SJSA1 (cell line): ENCODE data around the gene MAD1L1. TPM values are rescaled to one million over a fixed set of nuclear protein-coding genes. Genes with fewer than 3 reads are reported as not detected.

ENCODE experiments used
- DNase-seq, 2 experiments: peaks; one replicate each; pipeline ENCODE4 v3.0.0-alpha.2; 2015 to 2020; ENCODE audit warnings: low spot score in 2 of 2, low read depth in 1 of 2
- H3K27ac ChIP-seq: fragments of 250-450 bp; sonication (Bioruptor Pico); 2 replicates; pipeline ENCODE4 v1.5.1; 2020; ENCODE audit warnings: mild to moderate bottlenecking, moderate library complexity
- H3K27me3 ChIP-seq: fragments of 250-450 bp; sonication (Bioruptor Pico); replicated peaks from 2 replicates; pipeline ENCODE4 v1.5.1; 2020; ENCODE audit warnings: mild to moderate bottlenecking, moderate library complexity
- H3K36me3 ChIP-seq: fragments of 250-450 bp; sonication (Bioruptor Pico); 2 replicates; pipeline ENCODE4 v1.5.1; 2020; ENCODE audit warnings: mild to moderate bottlenecking
- H3K4me1 ChIP-seq: fragments of 250-450 bp; sonication (Bioruptor Pico); replicated peaks from 2 replicates; pipeline ENCODE4 v1.6.1; 2021; ENCODE audit warnings: mild to moderate bottlenecking
- H3K4me3 ChIP-seq: fragments of 250-450 bp; sonication (Bioruptor Pico); 2 replicates; pipeline ENCODE4 v1.5.1; 2020; ENCODE audit warnings: mild to moderate bottlenecking
- H3K9me3 ChIP-seq: fragments of 250-450 bp; sonication (Bioruptor Pico); replicated peaks from 2 replicates; pipeline ENCODE4 v1.5.1; 2020; ENCODE audit warnings: mild to moderate bottlenecking
- total RNA-seq: library from RNA; depleted of rRNA; stranded (reverse); fragments of >200 nt; shearing (Covaris generic); gene quantifications from 2 replicates; pipeline ENCODE4 v1.2.3, GENCODE V29; 2014

Gene MAD1L1
- total RNA-seq, 1 experiment from 2014 or later = 44.0 TPM

DNA sequence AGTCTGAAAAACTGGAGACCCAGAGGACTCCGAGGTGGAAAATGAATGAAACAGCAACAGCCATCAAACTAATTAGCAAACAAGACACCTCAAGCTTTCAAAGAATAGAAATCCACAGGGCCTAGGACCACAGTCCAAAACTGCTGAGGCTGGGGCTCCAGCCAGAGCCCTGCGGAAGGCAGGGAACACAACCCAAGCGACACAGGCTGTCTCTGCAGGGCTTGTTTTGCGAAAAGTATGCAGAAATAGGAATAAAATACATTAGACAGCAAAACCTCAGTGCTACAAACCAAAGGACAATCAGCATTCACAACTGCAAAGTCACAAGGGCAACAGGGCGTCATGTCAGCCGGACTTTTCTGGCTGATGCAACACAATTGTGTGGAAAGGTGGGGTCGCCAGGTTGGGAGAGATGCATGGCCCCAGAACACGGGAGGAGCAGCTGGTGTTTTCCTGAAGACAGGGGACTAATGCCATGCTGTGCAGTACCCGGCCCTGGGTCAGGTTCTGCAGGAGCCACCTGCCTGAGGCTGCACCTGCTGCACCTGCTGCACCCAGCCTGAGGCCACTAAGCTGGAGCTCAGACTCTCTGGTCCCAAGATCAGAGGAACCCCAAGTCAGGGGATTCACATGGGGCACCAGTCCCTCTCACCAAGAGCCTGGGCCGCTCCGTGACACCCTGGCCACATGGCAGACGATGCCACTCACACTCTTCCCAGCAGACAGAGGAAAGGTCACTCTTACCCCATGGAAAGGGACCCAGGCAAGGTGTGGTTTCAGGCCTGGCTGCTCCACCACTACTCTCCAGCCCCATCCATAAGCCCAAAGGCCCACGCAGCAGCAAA, 74.2 kb downstream of the MAD1L1 start:
- no peak for DNase-seq
- Histone ChIP-seq H3K27ac (no peak overlapping the region), H3K36me3 (peaks cover 8% of the 10 kb centered on the region), H3K9me3 (no peaks in the 10 kb centered on the region), H3K4me3 (no peak overlapping the region), H3K27me3 (no peaks in the 10 kb centered on the region), H3K4me1 (peaks cover 19% of the 10 kb centered on the region)

DNA sequence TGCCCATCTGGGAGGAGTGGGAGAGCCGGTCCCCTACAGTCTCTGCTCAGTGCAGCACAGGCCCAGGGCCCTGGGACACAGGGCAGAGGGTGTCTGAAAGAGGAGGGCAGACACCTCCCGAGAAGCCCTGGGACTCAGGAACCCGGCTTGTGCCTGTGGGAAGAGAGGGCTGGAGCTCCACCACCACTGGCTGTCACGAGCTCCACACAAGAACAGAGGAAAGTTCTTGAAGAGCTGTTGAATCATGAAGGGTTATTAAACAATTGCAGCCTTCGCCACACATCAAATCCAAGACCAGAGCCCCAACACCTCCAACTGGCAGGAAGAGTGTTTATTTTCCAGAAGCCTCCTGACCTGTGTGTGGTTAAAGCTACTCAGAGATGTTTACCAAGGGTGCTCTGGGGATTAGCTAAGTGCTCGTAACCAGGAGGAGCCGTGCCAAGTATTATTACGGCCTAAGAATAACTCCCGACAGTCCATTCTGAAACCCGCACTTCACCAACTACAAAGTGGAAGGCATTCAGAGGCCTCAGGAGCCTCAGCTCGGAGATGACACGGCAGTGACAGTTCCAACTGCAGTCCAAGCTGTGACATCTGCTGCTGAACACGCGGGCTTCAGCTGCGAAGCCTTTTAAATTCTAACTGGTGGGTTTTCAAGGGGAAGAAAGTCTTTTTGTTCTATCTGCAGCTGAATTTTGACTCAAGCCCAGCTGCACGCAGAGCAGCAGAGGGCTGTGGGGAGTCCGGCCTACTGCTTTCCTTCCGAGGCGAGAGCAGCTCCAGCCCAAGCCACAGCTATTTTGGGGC, 75.1 kb downstream of the MAD1L1 start:
- DNase-seq = peak; percentile 73 to 84
- no peaks in the 10 kb centered on the region for H3K27me3 ChIP-seq
- no peak overlapping the region for H3K4me3 ChIP-seq
- H3K36me3 ChIP-seq = peaks cover 8% of the 10 kb centered on the region
- H3K9me3 ChIP-seq = no peaks in the 10 kb centered on the region
- no peak overlapping the region for H3K27ac ChIP-seq
- H3K4me1 ChIP-seq = peaks cover 19% of the 10 kb centered on the region

DNA sequence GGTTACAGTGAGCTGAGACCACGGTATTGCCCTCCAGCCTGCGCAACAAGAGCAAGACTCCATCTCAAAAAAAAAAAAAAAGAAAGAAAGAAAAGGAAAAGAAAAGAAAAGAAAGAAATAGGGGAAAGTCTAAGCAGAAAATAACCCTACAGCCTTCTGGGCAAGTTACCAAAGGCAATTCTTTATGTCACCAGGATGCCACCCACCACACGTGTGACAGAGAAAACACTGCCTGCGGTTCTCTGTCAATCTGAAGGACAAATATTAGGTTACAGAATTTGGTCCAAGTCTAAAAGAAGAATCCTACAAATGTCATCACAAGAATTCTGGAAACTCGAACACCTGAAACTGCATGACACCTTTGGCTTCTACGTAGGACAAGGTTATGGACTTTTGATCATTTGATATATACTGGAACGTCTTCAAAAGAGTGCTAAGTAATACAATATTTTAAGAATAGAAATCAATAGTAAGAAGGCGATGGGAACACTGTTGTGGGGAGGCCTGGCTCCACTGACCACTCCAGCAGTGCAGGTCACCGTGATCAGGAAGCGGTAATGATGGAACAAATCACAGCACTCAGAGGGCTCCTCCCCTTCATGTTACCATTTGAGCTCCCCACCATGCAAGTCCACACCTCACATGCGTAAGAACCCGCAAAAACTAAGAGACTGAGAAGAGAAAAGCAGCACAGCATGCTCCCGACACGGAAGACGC, 75.8 kb downstream of the MAD1L1 start:
- H3K9me3 ChIP-seq = no peaks in the 10 kb centered on the region
- H3K4me1 ChIP-seq = peaks cover 19% of the 10 kb centered on the region
- peaks cover 8% of the 10 kb centered on the region for H3K36me3 ChIP-seq
- H3K27ac ChIP-seq = no peak overlapping the region
- DNase-seq = no peak
- H3K27me3 ChIP-seq = no peaks in the 10 kb centered on the region
- no peak overlapping the region for H3K4me3 ChIP-seq

DNA sequence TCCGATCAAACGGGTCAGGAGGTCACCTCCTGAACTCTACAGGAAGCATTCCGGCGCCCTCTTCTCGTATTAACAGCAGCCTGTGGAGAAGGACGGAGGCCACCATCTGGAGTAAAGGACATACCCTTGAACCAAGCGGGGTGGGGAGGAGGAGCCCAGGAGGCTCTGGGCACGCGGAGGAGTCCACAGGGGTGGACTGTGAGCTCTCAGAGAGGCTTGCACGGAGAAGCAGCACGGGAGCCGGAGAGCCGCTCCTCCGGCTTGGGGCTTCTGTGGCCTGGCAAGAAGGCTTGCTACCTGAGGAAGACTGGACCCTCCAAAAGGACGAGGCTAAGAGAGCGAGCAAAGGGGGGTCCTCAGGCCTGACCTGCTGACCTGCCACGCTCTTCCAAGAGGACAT, 77.9 kb downstream of the MAD1L1 start:
- peaks cover 19% of the 10 kb centered on the region for H3K4me1 ChIP-seq
- DNase-seq = no peak
- H3K4me3 ChIP-seq = no peak overlapping the region
- no peaks in the 10 kb centered on the region for H3K9me3 ChIP-seq
- H3K36me3 ChIP-seq = peaks cover 8% of the 10 kb centered on the region
- H3K27ac ChIP-seq = no peak overlapping the region
- no peaks in the 10 kb centered on the region for H3K27me3 ChIP-seq

DNA sequence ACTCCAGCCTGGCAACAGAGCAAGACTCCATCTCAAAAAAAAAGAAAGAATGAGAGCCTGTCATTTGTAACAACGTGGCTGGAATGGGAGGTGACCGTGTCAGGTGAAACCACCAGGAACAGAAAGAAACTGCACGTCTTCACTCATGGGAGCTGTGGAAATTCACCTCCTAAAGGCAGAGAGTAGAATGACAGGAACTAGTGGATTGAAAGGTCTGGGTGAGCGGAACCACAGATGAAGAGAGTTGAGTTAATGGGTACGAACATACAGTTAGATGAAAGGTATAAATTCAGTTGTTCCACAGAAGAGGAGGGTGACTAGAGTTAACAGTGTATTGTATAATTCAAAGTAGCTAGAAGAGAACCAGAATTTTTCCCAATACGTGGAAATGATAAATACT, 78.6 kb downstream of the MAD1L1 start:
- Histone ChIP-seq H3K9me3 (no peaks in the 10 kb centered on the region), H3K36me3 (peaks cover 7% of the 10 kb centered on the region)
- no peak for DNase-seq

DNA sequence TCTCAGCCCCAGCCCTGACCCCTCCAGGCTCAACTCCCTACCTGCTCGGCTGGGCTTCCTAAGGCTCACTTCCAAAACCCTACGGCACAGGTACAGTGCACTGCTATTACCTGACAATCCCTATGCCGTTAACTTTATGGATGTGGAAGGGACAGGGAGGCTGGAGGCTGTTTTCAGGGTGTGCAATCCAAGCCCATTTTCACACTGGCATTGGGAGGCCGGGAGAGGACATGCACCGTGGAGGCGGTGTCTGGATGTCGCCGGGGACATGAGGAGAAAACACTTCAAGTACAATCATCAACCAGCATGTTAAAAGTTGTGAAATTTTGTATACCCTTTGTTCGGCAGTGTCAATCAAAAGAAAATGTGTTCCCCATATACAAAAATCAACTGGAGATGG, 80.1 kb downstream of the MAD1L1 start:
- Histone ChIP-seq H3K9me3 (no peaks in the 10 kb centered on the region), H3K36me3 (peaks cover 10% of the 10 kb centered on the region), H3K27me3 (no peaks in the 10 kb centered on the region), H3K4me3 (no peak overlapping the region), H3K4me1 (peaks cover 8% of the 10 kb centered on the region), H3K27ac (no peak overlapping the region)
- no peak for DNase-seq

More for the DNA sequence above, 78.6 kb downstream of the MAD1L1 start:
- Histone ChIP-seq H3K4me1 (peaks cover 19% of the 10 kb centered on the region), H3K27me3 (no peaks in the 10 kb centered on the region), H3K27ac (no peak overlapping the region), H3K4me3 (no peak overlapping the region)

DNA sequence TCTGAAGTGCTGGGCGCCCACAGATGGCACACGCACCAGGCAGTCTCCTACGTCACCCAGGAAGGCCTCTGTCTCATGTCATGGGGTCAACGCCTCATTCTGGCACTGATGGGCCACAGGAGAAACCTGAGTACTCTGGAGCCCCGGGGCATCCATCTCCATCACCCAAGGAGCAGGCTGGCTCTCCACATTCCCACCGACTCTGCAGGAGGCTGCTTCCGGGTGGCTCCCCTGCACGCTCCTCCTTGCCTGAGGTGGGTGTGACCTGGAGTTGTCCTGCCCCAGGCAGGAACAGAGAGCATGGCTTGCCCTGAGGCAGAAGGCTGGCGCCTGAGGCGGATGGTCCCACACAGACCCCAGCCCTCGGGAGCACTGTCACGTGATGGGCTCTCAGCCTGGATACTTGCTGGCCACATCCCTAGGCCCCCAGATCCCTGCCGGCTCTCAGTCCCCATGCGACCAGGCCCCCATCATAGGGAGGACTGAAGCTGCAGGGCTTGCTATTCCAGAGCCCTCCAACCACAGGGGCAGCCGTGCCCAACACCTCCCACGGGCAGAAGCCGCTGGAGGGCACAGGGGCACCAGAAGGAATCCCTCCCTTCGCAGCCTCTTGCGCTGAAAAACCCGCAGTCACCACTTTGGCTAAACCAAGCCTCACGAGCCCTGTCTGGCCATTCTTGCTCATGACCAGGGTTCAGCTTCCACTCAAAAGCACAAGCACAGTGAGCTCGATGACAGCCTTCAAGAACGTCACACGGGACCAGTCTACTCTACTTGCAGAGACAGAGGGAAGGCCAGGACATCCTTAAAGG, 80.7 kb downstream of the MAD1L1 start:
- no peaks in the 10 kb centered on the region for H3K27me3 ChIP-seq
- no peak overlapping the region for H3K4me3 ChIP-seq
- no peak overlapping the region for H3K27ac ChIP-seq
- H3K4me1 ChIP-seq = peaks cover 1% of the 10 kb centered on the region
- no peak for DNase-seq
- H3K36me3 ChIP-seq = peaks cover 16% of the 10 kb centered on the region
- H3K9me3 ChIP-seq = no peaks in the 10 kb centered on the region

DNA sequence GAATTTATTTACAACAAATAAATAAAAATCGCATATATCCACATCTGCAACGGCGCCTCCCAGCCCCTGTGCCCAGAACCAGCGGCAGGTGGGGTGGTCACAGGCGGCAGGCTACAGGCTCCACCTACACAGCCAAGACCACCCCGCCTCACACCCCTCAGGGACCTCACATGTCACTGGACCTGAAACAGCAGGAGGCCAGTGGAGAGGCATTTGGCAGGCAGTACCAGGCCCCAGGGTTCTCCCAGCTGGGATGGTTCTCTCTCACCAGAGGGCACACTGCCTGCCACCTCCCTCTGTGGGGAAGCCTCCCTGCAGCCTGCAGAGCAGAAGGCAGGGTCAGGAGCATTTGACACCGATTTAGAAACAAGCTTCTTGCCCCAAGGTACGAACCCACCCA, 81.5 kb downstream of the MAD1L1 start:
- Histone ChIP-seq H3K4me1 (no peaks in the 10 kb centered on the region), H3K36me3 (peaks cover 21% of the 10 kb centered on the region), H3K9me3 (no peaks in the 10 kb centered on the region), H3K27ac (no peak overlapping the region), H3K27me3 (no peaks in the 10 kb centered on the region), H3K4me3 (no peak overlapping the region)
- DNase-seq = no peak

DNA sequence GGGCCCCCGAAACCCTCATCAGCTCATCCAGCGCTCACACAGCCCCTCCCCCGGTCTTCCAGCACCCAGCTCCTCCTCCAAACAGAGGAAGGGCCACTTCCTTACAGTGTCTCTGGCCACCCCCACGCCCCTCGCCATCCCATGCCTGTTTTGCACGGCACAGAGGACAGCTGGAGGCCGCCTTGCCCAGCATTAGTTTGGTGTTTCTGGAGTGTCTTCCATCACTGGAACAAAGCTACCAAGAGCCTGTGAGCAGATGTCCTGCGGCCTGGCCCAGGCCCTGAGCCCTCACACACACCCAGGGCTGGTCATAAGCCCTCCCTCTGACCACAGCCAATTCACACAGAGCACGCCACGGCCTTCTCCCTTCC, 82.3 kb downstream of the MAD1L1 start:
- H3K9me3 ChIP-seq = no peaks in the 10 kb centered on the region
- H3K27me3 ChIP-seq = no peaks in the 10 kb centered on the region
- H3K4me1 ChIP-seq = no peaks in the 10 kb centered on the region
- H3K4me3 ChIP-seq = no peak overlapping the region
- DNase-seq = no peak
- no peak overlapping the region for H3K27ac ChIP-seq
- H3K36me3 ChIP-seq = peaks cover 27% of the 10 kb centered on the region

DNA sequence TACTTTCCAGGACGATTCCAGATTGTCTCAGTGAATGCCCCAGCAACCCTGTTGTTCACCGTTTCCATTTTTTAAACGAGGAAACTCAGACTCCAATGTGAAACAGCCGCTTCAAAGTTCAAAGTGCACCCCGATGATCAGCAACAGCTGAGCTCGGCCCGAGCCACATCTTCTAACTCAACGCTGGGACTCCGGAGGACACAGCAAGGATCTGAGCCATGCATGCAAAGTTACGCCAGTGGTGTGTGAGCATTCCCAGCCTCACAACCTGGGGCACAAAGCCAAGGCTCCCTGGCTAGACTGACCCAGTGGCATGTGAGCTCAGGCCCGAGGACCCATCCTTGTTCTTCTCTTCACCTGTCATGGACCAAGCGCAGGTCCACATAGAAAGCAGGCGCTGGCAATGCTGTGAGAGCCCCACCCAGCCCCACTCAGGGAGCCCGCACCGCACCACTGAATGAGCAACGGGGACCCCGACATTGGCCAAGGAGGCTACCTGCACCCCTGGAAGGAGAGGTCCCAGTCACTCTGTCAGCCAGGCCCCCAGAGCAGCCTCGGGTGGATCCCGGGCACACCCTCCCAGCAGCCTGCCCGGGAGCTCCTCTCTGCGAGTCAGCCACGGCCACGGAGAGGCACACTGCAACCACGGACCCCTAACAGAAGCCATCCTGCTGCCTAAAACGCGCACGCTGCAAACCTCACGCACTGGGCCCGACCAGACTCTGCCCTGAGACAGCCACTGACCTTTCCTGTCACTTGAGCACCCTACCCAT, 82.9 kb downstream of the MAD1L1 start:
- no peaks in the 10 kb centered on the region for H3K27me3 ChIP-seq
- peaks cover 32% of the 10 kb centered on the region for H3K36me3 ChIP-seq
- H3K4me3 ChIP-seq = no peak overlapping the region
- H3K9me3 ChIP-seq = no peaks in the 10 kb centered on the region
- DNase-seq = no peak
- H3K4me1 ChIP-seq = no peaks in the 10 kb centered on the region
- no peak overlapping the region for H3K27ac ChIP-seq

DNA sequence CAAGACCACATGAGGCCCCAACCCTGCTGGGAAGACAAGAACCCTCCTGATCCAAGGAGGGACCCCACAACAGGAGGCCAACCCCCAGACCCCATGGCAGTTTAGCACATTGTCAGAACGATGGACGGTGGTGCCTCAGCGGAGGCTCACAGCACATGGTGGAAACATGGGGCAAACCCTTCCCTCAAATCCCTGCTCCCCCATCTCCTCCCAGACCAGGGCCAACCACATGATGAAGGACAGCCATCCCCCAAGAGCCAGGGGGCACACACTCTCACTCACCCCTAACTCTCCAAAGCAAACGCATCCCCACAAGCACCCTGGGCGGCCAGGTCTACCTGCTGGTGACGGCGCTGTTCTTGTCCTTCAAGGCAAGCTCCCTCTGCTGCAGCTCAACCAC, 83.9 kb downstream of the MAD1L1 start:
- H3K4me3 ChIP-seq = no peak overlapping the region
- no peak overlapping the region for H3K27ac ChIP-seq
- no peak for DNase-seq
- peaks cover 37% of the 10 kb centered on the region for H3K36me3 ChIP-seq
- no peaks in the 10 kb centered on the region for H3K4me1 ChIP-seq
- no peaks in the 10 kb centered on the region for H3K9me3 ChIP-seq
- no peaks in the 10 kb centered on the region for H3K27me3 ChIP-seq

DNA sequence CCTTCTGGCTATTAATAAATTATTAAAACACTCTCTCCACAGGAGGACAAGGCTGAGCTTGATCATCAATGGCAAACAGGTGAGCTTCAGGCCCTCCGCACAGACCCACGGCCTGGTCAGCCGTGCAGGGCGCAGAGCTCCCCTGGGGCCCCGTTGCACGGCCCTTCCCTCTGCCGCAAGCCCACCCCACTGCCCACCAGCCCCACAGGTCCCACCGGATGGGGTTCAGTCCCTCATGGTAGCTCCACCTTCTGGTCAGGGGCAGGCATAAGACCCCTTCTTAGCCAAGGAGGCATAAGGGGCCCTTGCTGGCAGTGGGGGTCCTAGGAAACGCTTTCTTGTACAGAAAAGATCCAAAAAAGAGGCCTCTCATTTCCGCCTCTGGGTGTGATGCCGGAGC, 84.6 kb downstream of the MAD1L1 start:
- H3K4me3 ChIP-seq = no peak overlapping the region
- peaks cover 43% of the 10 kb centered on the region for H3K36me3 ChIP-seq
- no peaks in the 10 kb centered on the region for H3K9me3 ChIP-seq
- H3K4me1 ChIP-seq = no peaks in the 10 kb centered on the region
- H3K27me3 ChIP-seq = no peaks in the 10 kb centered on the region
- no peak overlapping the region for H3K27ac ChIP-seq
- no peak for DNase-seq
